SIG-M5 treated with dmso at 0.1 percent for 504 hours (cell line): ENCODE measurements around the gene RNF4.
A peak's percentile ranks its signal among the peaks of the same experiment; 100 is the strongest.
"Not testable (repeated sequence)": the region's sequence is repeated elsewhere in the genome, so short reads cannot be mapped to it uniquely, and the experiment has no call there.

ENCODE experiments used
- DNase-seq: peaks from one replicate; lab custom pipeline; 2025; ENCODE audit not compliant: unreplicated experiment; lab: John Stamatoyannopoulos, UW

Gene RNF4

DNA sequence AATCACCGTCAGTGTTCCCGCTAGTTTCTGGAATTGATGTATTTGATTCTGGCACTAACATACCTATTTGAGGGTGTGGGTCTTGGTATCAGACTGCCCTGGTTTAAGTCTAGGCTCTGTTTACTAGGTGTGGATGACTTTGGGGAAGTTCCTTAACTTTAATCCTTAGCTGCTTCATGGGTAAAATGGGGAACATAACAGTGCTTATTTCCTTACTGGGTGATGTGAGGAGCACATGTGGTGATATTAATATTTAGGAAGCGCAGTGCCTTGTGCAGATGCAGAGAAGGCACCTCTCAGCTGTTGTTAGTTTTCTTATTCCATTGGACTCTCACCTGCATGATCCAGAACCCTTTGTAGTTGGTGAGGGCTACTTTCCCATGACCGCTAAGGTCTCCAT lies 17.1 kb downstream of the RNF4 start:
- DNase-seq: no peak

- DNase-seq: no peak
Measured at GRCh38 chr4:2486981-2487380, 18.1 kb downstream of the RNF4 start.

DNA sequence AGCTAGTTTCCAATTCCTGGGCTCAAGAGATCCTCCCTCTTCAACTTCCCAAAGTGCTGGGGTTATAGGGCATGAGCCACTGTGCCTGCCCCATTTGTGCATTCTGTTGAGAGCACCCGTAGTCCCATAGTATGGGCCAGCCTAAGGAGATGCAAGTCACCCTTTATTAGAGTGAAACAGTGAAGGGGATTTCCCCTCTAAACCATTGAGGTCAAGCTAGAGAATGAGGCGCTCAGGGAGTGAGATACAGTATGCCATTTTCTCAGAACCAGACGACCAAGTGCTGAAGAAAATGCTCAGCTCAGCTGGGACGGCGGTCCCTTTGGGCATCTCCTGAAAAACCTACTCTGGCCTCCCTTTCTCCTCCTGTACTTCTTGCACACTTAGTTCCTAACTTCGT lies 18.7 kb downstream of the RNF4 start:
- no peak for DNase-seq

- DNase-seq: no peak
Measured at GRCh38 chr4:2489081-2489805, 20.3 kb downstream of the RNF4 start.

GRCh38 chr4:2489841-2490552 lies 21.1 kb downstream of the RNF4 start:
- no peak for DNase-seq

DNA sequence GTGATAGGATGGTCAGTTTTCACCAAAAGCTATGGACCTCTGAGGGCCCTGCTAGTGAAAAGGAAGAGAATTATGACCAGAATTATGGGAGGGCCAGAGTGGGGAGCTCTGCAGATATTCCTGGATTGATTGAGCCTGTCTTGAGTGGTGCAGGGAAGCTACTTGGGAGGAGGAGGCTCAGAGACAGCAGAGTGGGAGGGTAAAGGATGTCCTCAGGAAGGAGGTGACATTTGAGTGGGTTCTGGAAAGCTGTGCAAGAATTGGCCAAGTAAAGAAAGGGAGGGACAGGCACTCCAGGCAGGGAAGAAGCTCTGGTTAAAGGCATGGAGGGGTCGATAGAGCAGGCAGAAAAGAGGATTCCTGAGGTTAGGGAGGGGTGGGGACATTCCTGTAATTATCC lies 24.1 kb downstream of the RNF4 start:
- DNase-seq: no peak

- DNase-seq: no peak
Measured at GRCh38 chr4:2494992-2495391, 26.1 kb downstream of the RNF4 start.

DNA sequence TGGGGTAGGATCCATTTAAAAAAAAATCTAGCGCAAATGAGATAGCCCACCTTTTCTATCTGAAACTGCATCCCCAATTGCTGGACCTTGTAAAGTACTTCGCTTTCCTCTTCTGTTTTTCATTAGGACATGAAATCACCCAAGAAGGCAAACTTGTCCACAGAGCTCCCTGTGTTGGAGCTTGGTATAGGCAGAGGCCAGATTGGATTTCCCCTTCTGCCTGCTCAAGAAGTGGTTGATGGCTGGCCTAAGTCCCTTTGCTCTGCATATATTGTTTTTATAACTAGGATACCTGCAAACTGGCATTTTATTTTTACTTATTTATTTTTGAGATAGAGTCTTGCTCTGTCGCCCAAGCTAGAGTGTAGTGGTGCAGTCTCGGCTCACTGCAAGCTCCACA lies 28.4 kb downstream of the RNF4 start:
- no peak for DNase-seq

GRCh38 chr4:2497931-2498330 lies 29.0 kb downstream of the RNF4 start:
- peak; percentile 85 for DNase-seq

GRCh38 chr4:2500547-2500946 lies 31.6 kb downstream of the RNF4 start:
- DNase-seq: no peak

DNA sequence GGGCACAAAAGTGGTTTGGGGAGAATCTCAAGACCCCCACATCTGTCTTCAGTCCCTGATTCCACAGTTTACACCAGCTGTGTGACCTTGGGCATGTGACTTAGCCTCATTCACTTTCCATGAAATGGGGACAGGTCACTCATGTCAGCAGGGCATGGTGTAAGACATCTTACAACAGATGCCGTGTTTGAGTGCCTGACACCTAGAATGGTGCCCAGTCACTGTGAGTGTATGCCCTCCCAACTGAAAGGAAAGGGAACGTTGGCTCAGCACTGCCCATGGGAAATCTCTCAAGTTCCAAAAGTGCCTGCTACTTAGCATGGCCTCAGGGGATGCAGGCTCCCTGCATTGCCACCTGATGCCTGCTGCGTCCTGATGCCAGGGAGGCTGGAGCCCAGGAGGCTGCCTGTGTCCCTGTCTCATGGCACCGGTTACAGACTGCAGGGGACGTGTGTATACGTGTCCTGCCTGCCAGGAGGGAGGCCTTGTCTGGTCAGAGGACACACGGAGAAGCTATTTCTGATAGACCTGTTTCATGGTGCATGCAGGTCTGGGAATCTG lies 32.2 kb downstream of the RNF4 start:
- DNase-seq: no peak

GRCh38 chr4:2503809-2504208 lies 34.9 kb downstream of the RNF4 start:
- no peak for DNase-seq

DNA sequence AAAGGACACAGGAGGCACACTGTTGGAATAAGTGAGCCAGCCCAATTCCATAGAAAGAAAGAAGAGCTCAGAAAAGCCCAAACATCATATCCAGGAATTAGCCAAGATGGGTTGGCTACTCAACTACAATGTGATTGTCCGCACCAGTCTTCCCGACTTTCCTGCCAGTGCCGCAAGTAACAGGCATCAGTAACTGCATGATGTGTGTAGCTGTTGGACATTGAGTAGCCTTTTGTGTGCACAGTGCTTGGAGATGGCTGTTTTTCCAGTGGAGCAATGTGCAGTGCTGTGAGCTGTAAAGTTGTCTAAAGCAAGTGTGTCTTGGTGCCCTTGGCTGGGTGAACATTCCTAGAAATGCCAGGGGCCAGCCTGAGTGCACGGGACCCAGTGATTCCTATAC lies 38.4 kb downstream of the RNF4 start:
- no peak for DNase-seq

GRCh38 chr4:2507855-2508254 lies 38.9 kb downstream of the RNF4 start:
- no peak for DNase-seq

DNA sequence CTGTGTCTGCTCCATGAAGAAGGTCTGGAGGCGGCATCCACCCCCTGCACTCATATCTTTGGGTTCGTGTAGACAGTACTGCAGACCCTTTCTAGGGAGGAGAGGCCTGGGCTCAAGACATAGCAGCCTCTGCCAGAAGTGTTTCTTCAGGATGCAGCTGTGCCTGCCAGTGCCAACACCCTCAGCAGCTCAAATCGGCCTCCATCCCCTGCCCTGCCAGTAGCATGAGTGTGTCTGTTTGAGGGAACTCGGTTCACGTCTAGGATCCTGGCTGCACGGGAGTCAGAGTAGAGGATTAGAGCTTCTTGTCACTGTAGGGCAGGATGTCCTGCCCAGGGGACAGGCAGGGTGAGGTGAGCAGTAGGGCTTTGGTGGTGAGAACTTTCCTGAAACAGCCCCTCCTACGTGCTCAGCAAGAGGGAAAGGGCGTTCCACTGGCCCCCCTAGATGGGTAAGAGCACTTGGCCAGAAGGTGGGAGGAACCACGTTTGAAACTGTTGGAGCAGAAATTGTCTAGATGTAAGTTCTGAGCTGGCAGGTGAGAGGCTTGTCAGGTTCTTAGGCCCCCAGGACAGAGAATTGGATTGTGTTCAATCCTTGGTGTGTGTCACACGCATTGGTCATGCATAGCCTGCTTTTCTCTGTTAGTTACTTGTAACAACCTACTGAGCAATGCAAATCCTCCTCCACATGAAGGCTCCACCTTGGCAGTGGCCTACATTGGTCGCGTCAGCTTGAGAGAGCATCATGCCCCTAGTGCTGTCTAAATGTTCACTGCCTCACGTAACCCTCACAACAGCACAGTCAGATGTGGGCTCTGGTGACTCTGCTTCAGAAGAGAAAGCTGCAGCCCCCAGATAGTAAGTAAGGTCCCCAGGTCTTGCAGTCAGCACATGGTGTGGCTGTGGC lies 41.7 kb downstream of the RNF4 start:
- DNase-seq: no peak

DNA sequence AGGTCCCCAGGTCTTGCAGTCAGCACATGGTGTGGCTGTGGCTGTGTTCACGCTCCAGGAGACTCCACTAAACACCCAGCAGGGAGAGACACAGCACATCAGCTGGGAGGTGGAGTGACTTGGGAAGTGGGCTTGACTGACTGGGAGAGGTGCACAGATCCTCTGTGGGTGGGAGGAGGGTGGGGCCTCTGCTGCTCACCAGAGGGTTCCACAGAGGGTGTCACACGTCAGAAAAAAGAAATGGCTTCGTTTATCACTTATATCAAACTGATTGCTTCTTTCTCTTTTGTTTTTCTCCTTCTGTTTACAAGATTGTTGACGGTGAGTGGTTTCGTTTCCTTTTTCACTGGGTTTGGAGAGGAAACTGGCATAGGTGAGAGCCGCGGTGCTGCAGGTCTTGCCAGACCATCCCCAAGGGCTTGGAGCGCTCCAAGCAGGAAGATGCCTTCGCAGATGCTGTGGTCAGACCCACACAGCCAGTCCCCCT lies 42.8 kb downstream of the RNF4 start:
- no peak for DNase-seq

GRCh38 chr4:2512396-2513135 lies 43.7 kb downstream of the RNF4 start:
- DNase-seq: no peak

DNA sequence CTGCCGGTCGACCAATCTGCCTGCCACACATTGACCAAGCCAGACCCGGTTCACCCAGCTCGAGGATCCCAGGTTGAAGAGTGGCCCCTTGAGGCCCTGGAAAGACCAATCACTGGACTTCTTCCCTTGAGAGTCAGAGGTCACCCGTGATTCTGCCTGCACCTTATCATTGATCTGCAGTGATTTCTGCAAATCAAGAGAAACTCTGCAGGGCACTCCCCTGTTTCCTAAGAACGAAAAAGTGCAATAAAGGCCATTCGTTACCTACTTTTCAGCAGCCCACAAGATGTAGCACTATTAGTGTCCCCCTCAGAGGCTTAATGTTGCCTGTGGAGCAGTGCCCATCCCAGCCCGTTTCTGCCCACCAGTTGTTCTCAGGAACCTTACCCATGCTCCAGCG lies 45.3 kb downstream of the RNF4 start:
- DNase-seq: not testable (repeated sequence)

DNA sequence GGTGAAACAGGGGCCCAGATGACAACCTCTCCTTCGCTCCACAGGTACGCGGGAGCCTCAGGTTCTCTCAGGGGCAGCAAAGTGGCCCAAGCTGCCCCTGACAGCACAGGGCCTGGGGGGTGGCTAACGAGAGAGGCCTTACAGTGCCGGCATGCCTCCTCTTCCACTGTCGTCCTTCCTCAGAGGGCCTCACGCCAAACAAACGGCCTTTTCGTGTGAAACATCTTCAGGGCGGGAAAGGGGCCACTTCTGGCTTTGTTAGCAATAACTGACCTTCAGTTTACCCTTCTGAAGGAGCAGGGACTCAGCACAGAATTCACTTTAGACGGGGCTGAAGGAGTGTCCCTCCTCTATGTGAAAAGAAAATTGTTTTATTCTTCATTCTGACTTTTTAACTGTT lies 46.0 kb downstream of the RNF4 start:
- not testable (repeated sequence) for DNase-seq

DNA sequence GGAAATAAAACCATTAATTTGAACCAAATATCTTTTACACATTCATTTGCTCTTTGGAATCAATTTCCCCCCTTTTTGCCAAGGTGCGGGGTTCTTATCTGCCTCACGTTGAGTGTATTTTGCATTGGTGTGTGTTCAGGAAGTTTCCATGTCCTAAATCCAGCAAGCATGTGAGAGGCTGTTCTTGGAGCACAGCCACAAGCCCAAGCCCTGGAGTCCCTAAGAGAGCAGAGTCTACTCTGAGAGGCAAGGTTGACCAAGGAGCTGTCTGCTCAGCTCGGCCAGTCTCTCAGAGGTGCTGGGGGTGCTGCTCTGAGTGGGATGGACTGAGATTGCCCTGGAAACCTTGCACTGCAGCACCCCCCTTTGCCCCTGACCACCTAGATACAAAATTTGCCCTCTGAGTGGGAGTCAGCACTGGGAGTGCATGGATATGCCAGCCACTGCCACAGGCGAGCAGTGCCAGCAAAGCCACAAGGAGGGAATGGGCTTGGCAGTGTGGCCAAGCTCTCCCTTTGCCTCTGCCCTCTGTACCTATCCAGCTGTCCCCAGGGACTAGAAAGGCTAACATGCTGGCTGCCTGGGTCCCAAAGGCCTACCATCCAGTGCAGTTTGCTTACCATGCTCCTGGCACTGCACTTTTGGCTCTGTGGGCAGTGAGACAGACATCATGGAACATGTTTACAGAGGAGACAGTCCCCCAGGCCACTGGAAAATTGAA lies 47.1 kb downstream of the RNF4 start:
- DNase-seq: no peak
